CD4-positive, CD25-positive, alpha-beta regulatory T cell (primary cell): ENCODE data around the gene IFT88. TPM values are rescaled to one million over a fixed set of nuclear protein-coding genes. Genes with fewer than 3 reads are reported as not detected.
A peak's percentile ranks its signal among the peaks of the same experiment; 100 is the strongest.

Experiments
- ATAC-seq, 2 donors: fragments of 150-1000 bp; cut with Tn5 transposase; one replicate each; pipeline ENCODE4 v1.10.0; 2021; ENCODE audit warnings: low read depth in 2 of 2, moderate number of reproducible peaks in 2 of 2, moderate library complexity in 1 of 2
- DNase-seq, 3 donors: peaks; one replicate each; pipeline versions ENCODE4 v3.0.0 to v3.0.0-alpha.2; 2012 to 2022; ENCODE audit warnings: mixed read lengths in 1 of 3
- H3K27ac ChIP-seq: one replicate; pipeline ENCODE4 v1.7.0; 2013; ENCODE audit warnings: mild to moderate bottlenecking, low read length; ENCODE audit not compliant: insufficient read depth, poor library complexity, severe bottlenecking
- H3K27me3 ChIP-seq: one replicate; pipeline ENCODE4 v1.7.0; 2013; ENCODE audit warnings: low read length; ENCODE audit not compliant: control insufficient read depth, insufficient read depth
- H3K36me3 ChIP-seq: one replicate; pipeline ENCODE4 v1.7.0; 2013; ENCODE audit warnings: mild to moderate bottlenecking, low read length, moderate library complexity; ENCODE audit not compliant: control insufficient read depth, insufficient read depth
- H3K4me1 ChIP-seq: 2 replicates; pipeline ENCODE4 v1.7.0; 2013; ENCODE audit warnings: mild to moderate bottlenecking, low read length; ENCODE audit not compliant: insufficient read depth, control insufficient read depth, poor library complexity, severe bottlenecking
- H3K4me3 ChIP-seq: one replicate; pipeline ENCODE4 v1.7.0; 2013; ENCODE audit warnings: low read depth, mild to moderate bottlenecking, low read length, moderate library complexity
- H3K9me3 ChIP-seq, 2 experiments: 1 replicate in 1 of 2; 2 replicates in 1 of 2; pipeline ENCODE4 v1.7.0; 2013; ENCODE audit warnings: low read length in 2 of 2, mild to moderate bottlenecking in 1 of 2, moderate library complexity in 1 of 2; ENCODE audit not compliant: control insufficient read depth in 2 of 2
- H3K27ac Mint-ChIP-seq, 3 donors: one replicate each; pipeline ENCODE4 v1.8.0; 2020 to 2022; ENCODE audit warnings: mild to moderate bottlenecking in 3 of 3, mixed read lengths in 3 of 3, moderate library complexity in 2 of 3
- H3K27me3 Mint-ChIP-seq: one replicate; pipeline ENCODE4 v1.8.0; 2022; ENCODE audit warnings: mild to moderate bottlenecking, mixed read lengths
- H3K36me3 Mint-ChIP-seq: one replicate; pipeline ENCODE4 v1.8.0; 2020; ENCODE audit warnings: mixed read lengths
- H3K4me1 Mint-ChIP-seq, 4 donors: one replicate each; pipeline ENCODE4 v1.8.0; 2020 to 2022; ENCODE audit warnings: mixed read lengths in 4 of 4, mild to moderate bottlenecking in 1 of 4
- H3K4me3 Mint-ChIP-seq, 4 donors: one replicate each; pipeline ENCODE4 v1.8.0; 2020 to 2022; ENCODE audit warnings: mild to moderate bottlenecking in 4 of 4, mixed read lengths in 4 of 4, moderate library complexity in 3 of 4
- H3K9me3 Mint-ChIP-seq, 7 donors: one replicate each; pipeline ENCODE4 v1.8.0; 2020 to 2022; ENCODE audit warnings: mixed read lengths in 7 of 7, mild to moderate bottlenecking in 3 of 7, moderate library complexity in 2 of 7
- polyA plus RNA-seq, 4 donors: library from polyadenylated mRNA; unstranded; fragments of 300-500 nt; fragmentation: Illumina TruSeq; gene quantifications; one replicate each; pipeline ENCODE4 v1.2.3, GENCODE V29; 2021
- total RNA-seq: library from RNA; stranded (reverse); gene quantifications from one replicate; pipeline ENCODE4 v1.2.3, GENCODE V29; 2022

Gene IFT88
- total and polyA plus RNA-seq, 5 donors from 2014 or later: 3.7 to 8.0 (median 5.9) TPM

GRCh38 chr13:20550799-20551198 is 16.2 kb upstream of the IFT88 start:
- H3K27me3 ChIP-seq: no peaks in the 10 kb centered on the region
- no peaks in the 10 kb centered on the region for H3K36me3 Mint-ChIP-seq
- H3K36me3 ChIP-seq: no peaks in the 10 kb centered on the region
- peaks cover 13% of the 10 kb centered on the region for H3K4me1 ChIP-seq
- DNase-seq: no peak
- no peaks in the 10 kb centered on the region for H3K9me3 Mint-ChIP-seq
- H3K27ac Mint-ChIP-seq: peak overlapping the region in 1 of 3 donors; percentile 67
- no peak for ATAC-seq
- H3K27ac ChIP-seq: no peak overlapping the region
- H3K9me3 ChIP-seq: no peaks in the 10 kb centered on the region
- H3K27me3 Mint-ChIP-seq: peaks cover 6% of the 10 kb centered on the region
- H3K4me1 Mint-ChIP-seq: peaks cover 9 to 19% (median 12%) of the 10 kb centered on the region in 4 donors
- no peak overlapping the region for H3K4me3 ChIP-seq
- no peak overlapping the region for H3K4me3 Mint-ChIP-seq

- no peaks in the 10 kb centered on the region for H3K4me1 ChIP-seq
- no peaks in the 10 kb centered on the region for H3K27me3 ChIP-seq
- DNase-seq (no peak), ATAC-seq (no peak)
- Mint-ChIP-seq H3K4me3 (no peak overlapping the region), H3K9me3 (no peaks in the 10 kb centered on the region), H3K36me3 (no peaks in the 10 kb centered on the region), H3K27me3 (no peaks in the 10 kb centered on the region), H3K27ac (no peak overlapping the region), H3K4me1 (peaks cover 0 to 3% (median 0%) of the 10 kb centered on the region in 4 donors)
- H3K36me3 ChIP-seq: no peaks in the 10 kb centered on the region
- no peak overlapping the region for H3K4me3 ChIP-seq
- no peak overlapping the region for H3K27ac ChIP-seq
- no peaks in the 10 kb centered on the region for H3K9me3 ChIP-seq
These were observed 13.6 kb upstream of the IFT88 start for GRCh38 chr13:20553311-20553710.

GRCh38 chr13:20558982-20559381 is 8.0 kb upstream of the IFT88 start:
- no peaks in the 10 kb centered on the region for H3K27me3 Mint-ChIP-seq
- H3K4me3 ChIP-seq: no peak overlapping the region
- H3K9me3 Mint-ChIP-seq: peaks cover 0 to 6% (median 0%) of the 10 kb centered on the region in 7 donors
- ATAC-seq: no peak
- H3K36me3 ChIP-seq: no peaks in the 10 kb centered on the region
- H3K27ac ChIP-seq: no peak overlapping the region
- no peaks in the 10 kb centered on the region for H3K4me1 ChIP-seq
- H3K4me3 Mint-ChIP-seq: no peak overlapping the region
- DNase-seq: no peak
- no peaks in the 10 kb centered on the region for H3K27me3 ChIP-seq
- peaks cover 0 to 5% (median 0%) of the 10 kb centered on the region in 4 donors for H3K4me1 Mint-ChIP-seq
- H3K27ac Mint-ChIP-seq: no peak overlapping the region
- H3K36me3 Mint-ChIP-seq: no peaks in the 10 kb centered on the region
- H3K9me3 ChIP-seq: no peaks in the 10 kb centered on the region

- H3K9me3 Mint-ChIP-seq: peaks cover 0 to 6% (median 2%) of the 10 kb centered on the region in 7 donors
- H3K27me3 Mint-ChIP-seq: no peaks in the 10 kb centered on the region
- H3K27me3 ChIP-seq: no peaks in the 10 kb centered on the region
- H3K36me3 ChIP-seq: no peaks in the 10 kb centered on the region
- no peaks in the 10 kb centered on the region for H3K36me3 Mint-ChIP-seq
- ATAC-seq: no peak
- H3K9me3 ChIP-seq: no peaks in the 10 kb centered on the region
- H3K4me3 ChIP-seq: no peak overlapping the region
- H3K4me3 Mint-ChIP-seq: no peak overlapping the region
- peaks cover 0 to 5% (median 2%) of the 10 kb centered on the region in 4 donors for H3K4me1 Mint-ChIP-seq
- no peak overlapping the region for H3K27ac ChIP-seq
- no peaks in the 10 kb centered on the region for H3K4me1 ChIP-seq
- no peak for DNase-seq
- H3K27ac Mint-ChIP-seq: no peak overlapping the region
These were observed 7.1 kb upstream of the IFT88 start for GRCh38 chr13:20559659-20560356.

GRCh38 chr13:20561741-20562140 is 5.2 kb upstream of the IFT88 start:
- Histone ChIP-seq H3K36me3 (no peaks in the 10 kb centered on the region), H3K27me3 (no peaks in the 10 kb centered on the region), H3K27ac (no peak overlapping the region), H3K9me3 (no peaks in the 10 kb centered on the region), H3K4me3 (no peak overlapping the region), H3K4me1 (peaks cover 7% of the 10 kb centered on the region)
- peaks cover 2 to 11% (median 6%) of the 10 kb centered on the region in 4 donors for H3K4me1 Mint-ChIP-seq
- H3K9me3 Mint-ChIP-seq: peaks cover 0 to 10% (median 4%) of the 10 kb centered on the region in 7 donors
- no peak overlapping the region for H3K4me3 Mint-ChIP-seq
- no peaks in the 10 kb centered on the region for H3K36me3 Mint-ChIP-seq
- DNase-seq (no peak), ATAC-seq (no peak)
- H3K27me3 Mint-ChIP-seq: no peaks in the 10 kb centered on the region
- no peak overlapping the region for H3K27ac Mint-ChIP-seq

GRCh38 chr13:20565115-20565736 is 1.7 kb upstream of the IFT88 start:
- Histone ChIP-seq H3K4me3 (no peak overlapping the region), H3K9me3 (no peaks in the 10 kb centered on the region), H3K4me1 (peaks cover 14% of the 10 kb centered on the region), H3K36me3 (no peaks in the 10 kb centered on the region), H3K27ac (no peak overlapping the region), H3K27me3 (no peaks in the 10 kb centered on the region)
- Mint-ChIP-seq H3K4me3 (peak overlapping the region; percentile 68 to 95 (median 89)), H3K36me3 (no peaks in the 10 kb centered on the region), H3K27me3 (no peaks in the 10 kb centered on the region), H3K9me3 (peaks cover 0 to 10% (median 4%) of the 10 kb centered on the region in 7 donors), H3K4me1 (peaks cover 5 to 23% (median 15%) of the 10 kb centered on the region in 4 donors), H3K27ac (peak overlapping the region; percentile 34 to 83 (median 77))
- DNase-seq (no peak), ATAC-seq (no peak)

GRCh38 chr13:20566468-20566897 is 474 bp upstream of the IFT88 start:
- no peaks in the 10 kb centered on the region for H3K27me3 ChIP-seq
- H3K27me3 Mint-ChIP-seq: no peaks in the 10 kb centered on the region
- H3K27ac Mint-ChIP-seq: peak overlapping the region; percentile 52 to 88 (median 83)
- peaks cover 4% of the 10 kb centered on the region for H3K36me3 Mint-ChIP-seq
- peaks cover 4 to 26% (median 16%) of the 10 kb centered on the region in 4 donors for H3K4me1 Mint-ChIP-seq
- peak overlapping the region; percentile 65 for H3K27ac ChIP-seq
- H3K9me3 Mint-ChIP-seq: peaks cover 0 to 10% (median 4%) of the 10 kb centered on the region in 7 donors
- no peaks in the 10 kb centered on the region for H3K9me3 ChIP-seq
- H3K4me3 ChIP-seq: peak overlapping the region; percentile 86
- no peaks in the 10 kb centered on the region for H3K36me3 ChIP-seq
- ATAC-seq (no peak), DNase-seq (no peak)
- peaks cover 14% of the 10 kb centered on the region for H3K4me1 ChIP-seq
- peak overlapping the region; percentile 84 to 95 (median 92) for H3K4me3 Mint-ChIP-seq
